ENCODE measurements around the gene ZCCHC14.

DNA sequence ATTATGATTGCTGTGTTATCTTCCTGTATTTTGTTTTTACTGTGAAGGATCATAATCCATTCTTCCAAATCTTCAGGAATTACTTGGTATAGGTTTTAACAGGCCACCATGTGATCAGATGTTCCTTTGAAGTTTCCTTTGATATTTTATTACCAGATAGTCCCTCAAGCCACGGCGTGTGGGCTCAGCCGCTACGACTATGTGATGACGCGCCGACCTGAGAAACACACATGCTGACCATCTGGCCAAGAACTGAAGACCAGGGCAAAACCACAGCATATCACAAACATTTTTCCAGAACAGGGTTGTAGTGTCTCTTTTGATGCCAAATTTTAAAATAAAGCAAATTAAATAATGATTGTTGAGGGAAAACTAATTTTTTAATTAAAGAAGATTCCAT is 47.3 kb downstream of the ZCCHC14 start:
- no peak for TF ChIP-seq CBX5 (IDR thresholded peaks at IDR 0.05; ENCODE audit: low read depth)
- TF ChIP-seq, protein P1, sequence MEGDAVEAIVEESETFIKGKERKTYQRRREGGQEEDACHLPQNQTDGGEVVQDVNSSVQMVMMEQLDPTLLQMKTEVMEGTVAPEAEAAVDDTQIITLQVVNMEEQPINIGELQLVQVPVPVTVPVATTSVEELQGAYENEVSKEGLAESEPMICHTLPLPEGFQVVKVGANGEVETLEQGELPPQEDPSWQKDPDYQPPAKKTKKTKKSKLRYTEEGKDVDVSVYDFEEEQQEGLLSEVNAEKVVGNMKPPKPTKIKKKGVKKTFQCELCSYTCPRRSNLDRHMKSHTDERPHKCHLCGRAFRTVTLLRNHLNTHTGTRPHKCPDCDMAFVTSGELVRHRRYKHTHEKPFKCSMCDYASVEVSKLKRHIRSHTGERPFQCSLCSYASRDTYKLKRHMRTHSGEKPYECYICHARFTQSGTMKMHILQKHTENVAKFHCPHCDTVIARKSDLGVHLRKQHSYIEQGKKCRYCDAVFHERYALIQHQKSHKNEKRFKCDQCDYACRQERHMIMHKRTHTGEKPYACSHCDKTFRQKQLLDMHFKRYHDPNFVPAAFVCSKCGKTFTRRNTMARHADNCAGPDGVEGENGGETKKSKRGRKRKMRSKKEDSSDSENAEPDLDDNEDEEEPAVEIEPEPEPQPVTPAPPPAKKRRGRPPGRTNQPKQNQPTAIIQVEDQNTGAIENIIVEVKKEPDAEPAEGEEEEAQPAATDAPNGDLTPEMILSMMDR (IDR thresholded peaks at IDR 0.05 in 2 of 3, conservative IDR thresholded peaks at IDR 0.05 in 1 of 3; ENCODE audit: control insufficient read depth in 2 of 3, extremely low read depth in 1 of 3, insufficient read depth in 1 of 3, low read depth in 3 of 3, low read length in 3 of 3): no peak
- TF ChIP-seq TAF1 (IDR thresholded peaks at IDR 0.05; ENCODE audit: borderline replicate concordance, low read depth, low read length): no peak
- no peak for TF ChIP-seq SMC3 (IDR thresholded peaks at IDR 0.05; ENCODE audit: borderline replicate concordance, low read length)
